GM23338 (cell line): ENCODE data around the gene CDC42EP2. TPM values are rescaled to one million over a fixed set of nuclear protein-coding genes. Genes with fewer than 3 reads are reported as not detected.

Experiments
- CREB1 ChIP-seq: fragments of 250-450 bp; sonication (Bioruptor Pico); IDR thresholded peaks from 2 replicates; pipeline ENCODE4 v1.5.0; 2020; ENCODE audit warnings: low read depth, mild to moderate bottlenecking, moderate library complexity
- EZH2 ChIP-seq: fragments of 200-600 bp; sonication (generic); IDR thresholded peaks from one replicate; pipeline ENCODE4 v1.8.0; 2017; ENCODE audit warnings: antibody characterized with exemption, mild to moderate bottlenecking, low read depth; ENCODE audit not compliant: unreplicated experiment
- JUNB ChIP-seq: IDR thresholded peaks from one replicate; pipeline ENCODE4 v1.6.1; 2016; ENCODE audit warnings: antibody characterized with exemption; ENCODE audit not compliant: unreplicated experiment
- POLR2AphosphoS5 ChIP-seq: IDR thresholded peaks from 2 replicates; pipeline ENCODE4 v1.6.1; 2016; ENCODE audit warnings: antibody characterized with exemption, low read depth
- STAT1 ChIP-seq: IDR thresholded peaks from one replicate; pipeline ENCODE4 v1.6.1; 2016; ENCODE audit warnings: antibody characterized with exemption; ENCODE audit not compliant: unreplicated experiment
- ZNF114 ChIP-seq: fragments of 250-450 bp; sonication (Bioruptor Pico); IDR thresholded peaks from 2 replicates; pipeline ENCODE4 v1.5.0; 2020; ENCODE audit warnings: mild to moderate bottlenecking, moderate library complexity
- ZNF331 ChIP-seq: fragments of 250-450 bp; sonication (Bioruptor Pico); IDR thresholded peaks from 2 replicates; pipeline ENCODE4 v1.5.0; 2020; ENCODE audit warnings: low read depth, mild to moderate bottlenecking, moderate library complexity
- ZNF462 ChIP-seq: fragments of 250-450 bp; sonication (Bioruptor Pico); IDR thresholded peaks from 2 replicates; pipeline ENCODE4 v1.5.0; 2020; ENCODE audit warnings: mild to moderate bottlenecking, moderate library complexity
- polyA plus RNA-seq: library from polyadenylated mRNA; unstranded; fragments of >200 nt; fragmentation: Nextera tagmentation; extraction: Ambion mirVana; gene quantifications from 2 replicates; pipeline ENCODE4 v1.2.1, GENCODE V29; 2016
- total RNA-seq: library from RNA; depleted of rRNA; stranded (reverse); fragments of >200 nt; shearing (Covaris generic); gene quantifications from 2 replicates; pipeline ENCODE4 v1.2.3, GENCODE V29; 2014
- TF ChIP-seq, protein P1 (sequence below), 2 experiments: fragments of 200-600 bp in 1 of 2; sonication (generic) in 1 of 2; conservative IDR thresholded peaks; 2 replicates each; pipeline versions ENCODE4 v1.5.1 to v1.6.1; 2016 to 2017; ENCODE audit warnings: antibody characterized with exemption in 2 of 2, low read depth in 2 of 2, mild to moderate bottlenecking in 2 of 2, moderate library complexity in 1 of 2

Gene CDC42EP2
- total and polyA plus RNA-seq, 2 experiments from 2014 or later: 18.2 to 19.0 TPM

- TF ChIP-seq ZNF462 (CRISPR knock-in tag) (no peak), STAT1 (no peak), ZNF114 (no peak), CREB1 (CRISPR knock-in tag) (no peak), JUNB (no peak), ZNF331 (no peak), POLR2AphosphoS5 (no peak), EZH2 (no peak)
- TF ChIP-seq, protein P1, sequence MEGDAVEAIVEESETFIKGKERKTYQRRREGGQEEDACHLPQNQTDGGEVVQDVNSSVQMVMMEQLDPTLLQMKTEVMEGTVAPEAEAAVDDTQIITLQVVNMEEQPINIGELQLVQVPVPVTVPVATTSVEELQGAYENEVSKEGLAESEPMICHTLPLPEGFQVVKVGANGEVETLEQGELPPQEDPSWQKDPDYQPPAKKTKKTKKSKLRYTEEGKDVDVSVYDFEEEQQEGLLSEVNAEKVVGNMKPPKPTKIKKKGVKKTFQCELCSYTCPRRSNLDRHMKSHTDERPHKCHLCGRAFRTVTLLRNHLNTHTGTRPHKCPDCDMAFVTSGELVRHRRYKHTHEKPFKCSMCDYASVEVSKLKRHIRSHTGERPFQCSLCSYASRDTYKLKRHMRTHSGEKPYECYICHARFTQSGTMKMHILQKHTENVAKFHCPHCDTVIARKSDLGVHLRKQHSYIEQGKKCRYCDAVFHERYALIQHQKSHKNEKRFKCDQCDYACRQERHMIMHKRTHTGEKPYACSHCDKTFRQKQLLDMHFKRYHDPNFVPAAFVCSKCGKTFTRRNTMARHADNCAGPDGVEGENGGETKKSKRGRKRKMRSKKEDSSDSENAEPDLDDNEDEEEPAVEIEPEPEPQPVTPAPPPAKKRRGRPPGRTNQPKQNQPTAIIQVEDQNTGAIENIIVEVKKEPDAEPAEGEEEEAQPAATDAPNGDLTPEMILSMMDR (conservative IDR thresholded peaks at IDR 0.05; ENCODE audit: low read depth in 2 of 2): no peak
Observed at GRCh38 chr11:65334696-65335295, 20.1 kb downstream of the CDC42EP2 start (continued).
